ENCODE measurements around the gene TMEM255A.
"Not testable (repeated sequence)": the region's sequence is repeated elsewhere in the genome, so short reads cannot be mapped to it uniquely, and the experiment has no call there.

Gene TMEM255A

DNA sequence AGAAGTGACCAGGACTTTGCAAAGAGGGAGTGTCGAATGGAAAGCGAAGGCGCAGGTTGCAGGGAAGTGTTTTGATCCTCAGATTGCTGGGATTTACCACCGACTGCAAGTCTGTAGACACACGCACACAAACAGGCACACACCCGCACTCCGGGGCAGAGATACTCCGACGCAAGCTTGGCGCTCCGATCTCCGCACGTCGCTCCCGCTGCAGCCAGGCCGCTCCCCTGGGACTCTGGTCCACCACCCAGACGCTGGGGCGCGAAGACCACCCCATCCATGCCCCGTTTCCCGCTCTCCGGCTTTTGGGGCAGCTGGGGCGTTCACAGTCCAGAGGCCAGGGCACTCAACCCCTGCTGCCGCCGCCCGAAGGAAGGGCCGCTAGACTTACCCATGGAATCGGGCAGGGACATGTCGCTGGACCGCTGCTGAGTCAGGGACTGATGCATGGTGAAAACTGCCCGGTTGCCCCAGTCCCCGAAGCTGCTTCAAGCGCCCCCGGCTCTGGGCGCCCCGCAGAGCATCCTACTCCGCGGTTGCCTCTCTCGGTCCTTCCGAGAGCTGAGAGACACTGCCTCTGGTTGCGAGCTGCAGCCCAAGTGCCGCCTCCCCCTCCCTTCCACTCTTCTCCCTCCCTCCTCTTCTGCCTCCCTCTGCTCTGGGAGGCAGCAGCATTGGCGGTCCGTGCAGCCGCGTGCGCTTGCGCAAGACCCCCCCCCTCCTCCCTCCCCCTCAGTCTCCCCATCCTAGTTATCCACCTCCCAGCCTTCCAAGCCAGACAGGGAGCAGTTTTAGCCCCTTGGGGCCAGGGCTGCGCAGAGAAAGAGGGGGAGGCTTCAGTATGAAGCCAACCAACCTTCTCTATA lies at the start of gene TMEM255A:
TMEM255A (minus strand) TSS at position 601 of the 866 bp plus-strand sequence; CDS start at position 449, 152 bp downstream.
- DNase-seq: peak; percentile 40

DNA sequence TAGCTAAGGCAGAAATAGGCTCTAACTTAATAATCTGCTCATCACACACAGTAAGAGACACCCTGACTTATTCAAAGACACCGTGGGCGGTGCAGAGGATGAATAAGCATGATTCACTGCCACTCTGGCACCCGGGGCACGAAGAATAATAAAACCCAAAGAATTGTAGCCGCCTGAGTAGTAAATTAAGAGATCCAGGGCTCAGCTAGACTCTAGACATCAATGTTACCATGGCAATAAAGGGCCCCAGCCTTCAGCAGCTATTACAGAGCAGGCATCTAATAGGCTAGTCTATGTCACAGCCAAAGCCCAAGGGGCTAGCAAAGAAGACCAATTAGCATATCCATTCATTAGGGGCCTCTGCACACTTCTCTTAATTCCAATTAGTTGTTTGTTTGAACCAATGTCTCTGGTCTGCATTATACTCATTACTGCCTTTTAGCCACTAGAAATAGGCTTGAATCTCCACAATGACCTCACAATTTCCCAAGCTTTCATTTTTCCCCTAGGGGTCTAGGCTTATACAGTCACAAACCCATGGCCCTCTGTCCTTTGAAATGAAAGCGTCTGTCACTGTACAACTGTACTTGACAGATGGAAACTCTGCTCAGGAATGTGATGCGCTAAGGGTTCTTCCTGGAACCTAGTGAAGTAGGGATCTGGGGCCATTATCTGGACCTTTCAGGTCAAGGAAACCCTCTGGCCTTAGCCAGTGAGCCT lies 47.6 kb upstream of the TMEM255A start:
- peak; percentile 52 for DNase-seq

DNA sequence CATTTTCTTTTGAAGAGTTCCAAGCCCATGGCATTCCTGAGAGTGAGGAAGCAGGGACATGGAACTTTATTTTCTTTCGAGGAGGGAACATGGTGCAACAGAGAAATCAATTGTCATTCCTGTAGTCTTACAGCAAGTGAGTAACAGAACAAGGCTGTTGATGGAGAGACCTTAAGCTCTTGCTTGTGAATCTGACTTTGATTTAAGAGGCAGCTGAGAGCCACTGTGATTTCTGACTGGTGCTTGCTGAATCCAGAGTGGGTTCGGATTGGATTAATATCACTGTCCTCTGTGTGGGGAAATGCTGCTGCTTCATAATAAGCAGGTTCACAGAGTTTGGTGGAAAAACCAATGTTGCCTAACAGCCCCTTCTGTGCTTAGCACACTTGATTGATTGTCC lies 45.9 kb upstream of the TMEM255A start:
- DNase-seq: no peak

DNA sequence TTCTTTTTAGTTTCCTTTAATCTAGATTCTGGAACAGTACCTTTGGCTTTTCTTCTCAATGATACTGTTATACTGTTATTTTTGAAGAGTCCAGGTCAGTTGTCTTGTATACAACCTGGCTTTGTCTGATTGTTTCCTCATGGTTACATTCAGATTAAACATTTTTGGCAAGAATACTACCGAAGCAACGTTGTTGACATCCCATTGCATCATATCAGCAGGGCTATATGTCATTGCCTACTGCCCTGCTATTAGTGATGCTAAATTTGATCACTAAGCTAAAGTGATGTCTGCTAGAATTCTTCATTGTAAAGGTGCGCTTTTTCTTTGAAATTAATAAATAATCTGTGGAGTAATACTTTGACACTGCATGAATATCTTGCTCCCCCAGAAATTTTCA lies 44.8 kb upstream of the TMEM255A start:
- no peak for DNase-seq

DNA sequence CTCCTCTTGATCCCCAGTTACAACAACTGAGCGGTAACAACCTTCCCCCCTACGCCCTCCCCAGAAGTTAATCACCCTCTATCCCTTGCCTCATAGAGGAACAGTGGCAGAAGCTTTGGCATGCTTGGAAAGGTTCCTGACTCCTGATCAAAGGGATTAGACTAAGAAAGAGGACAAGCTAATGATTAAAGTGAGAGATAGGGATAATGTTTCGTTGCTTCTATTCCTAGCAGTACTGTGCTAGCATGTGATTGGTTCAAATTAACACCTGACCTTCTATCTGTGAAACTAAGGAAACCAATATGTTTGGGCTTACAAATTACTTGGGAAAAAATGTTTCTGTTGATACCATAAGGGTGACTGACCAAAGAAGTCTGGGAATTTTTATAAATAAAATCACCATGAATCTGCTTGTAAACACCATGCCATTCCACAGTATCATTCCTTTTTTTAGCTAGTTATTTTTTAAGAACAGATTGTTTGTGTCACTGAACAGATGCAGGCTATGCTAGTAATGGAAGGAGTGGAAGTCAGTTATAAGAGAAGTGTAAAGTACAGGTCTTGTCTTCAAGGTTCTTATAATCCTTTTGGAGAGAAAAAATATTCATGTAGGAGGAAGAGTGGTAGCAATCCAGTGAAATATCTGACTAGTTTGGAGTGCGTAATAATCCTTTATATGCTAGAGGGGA lies 39.3 kb upstream of the TMEM255A start:
- DNase-seq: no peak

DNA sequence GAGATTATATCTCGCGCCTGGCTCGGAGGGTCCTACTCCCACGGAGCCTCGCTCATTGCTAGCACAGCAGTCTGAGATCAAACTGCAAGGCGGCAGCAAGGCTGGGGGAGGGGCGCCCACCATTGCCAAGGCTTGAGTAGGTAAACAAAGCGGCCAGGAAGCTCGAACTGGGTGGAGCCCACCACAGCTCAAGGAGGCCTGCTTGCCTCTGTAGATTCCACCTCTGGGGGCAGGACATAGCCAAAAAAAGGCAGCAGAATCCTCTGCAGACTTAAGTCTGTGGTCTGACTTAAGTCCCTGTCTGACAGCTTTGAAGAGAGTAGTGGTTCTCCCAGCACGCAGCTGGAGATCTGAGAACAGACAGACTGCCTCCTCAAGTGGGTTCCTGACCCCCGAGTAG lies 33.3 kb upstream of the TMEM255A start:
- DNase-seq: not testable (repeated sequence)

DNA sequence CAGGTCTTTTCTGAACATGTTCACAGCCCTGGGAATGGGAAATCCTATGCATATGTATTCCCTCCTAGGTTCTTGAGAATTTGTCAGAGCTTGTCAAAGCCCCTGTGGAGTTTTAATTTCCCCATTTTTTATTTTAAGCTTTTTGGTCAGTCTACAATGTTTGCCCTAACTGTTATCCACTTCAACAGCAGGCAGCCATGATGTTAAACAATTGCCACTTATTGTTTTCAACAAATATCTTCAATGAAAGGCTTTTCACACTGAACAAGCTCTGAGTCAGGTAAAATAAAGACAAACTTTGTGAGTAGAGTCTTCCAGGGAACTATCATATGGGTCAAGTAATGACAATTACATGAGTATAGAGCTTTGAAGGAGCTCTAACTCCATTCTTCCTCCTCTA lies 25.6 kb upstream of the TMEM255A start:
- no peak for DNase-seq

DNA sequence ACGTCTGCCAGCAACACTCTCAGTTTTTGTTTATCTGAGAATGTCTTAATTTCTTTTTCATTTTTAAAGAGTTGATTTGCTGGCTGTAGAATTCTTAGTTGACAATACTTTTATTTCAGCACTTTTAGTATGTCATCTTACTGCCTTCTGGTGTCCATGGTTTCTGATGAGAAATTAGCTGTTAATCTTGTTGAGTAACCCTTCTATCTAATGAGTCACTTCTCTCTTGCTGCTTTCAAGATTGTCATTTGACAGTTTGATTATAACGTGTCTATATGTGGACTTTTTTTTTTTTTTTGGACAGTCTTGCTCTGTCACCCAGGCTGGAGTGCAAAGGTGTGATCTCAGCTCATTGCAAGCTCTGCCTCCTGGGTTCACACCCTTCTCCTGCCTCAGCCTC lies 24.0 kb upstream of the TMEM255A start:
- no peak for DNase-seq

DNA sequence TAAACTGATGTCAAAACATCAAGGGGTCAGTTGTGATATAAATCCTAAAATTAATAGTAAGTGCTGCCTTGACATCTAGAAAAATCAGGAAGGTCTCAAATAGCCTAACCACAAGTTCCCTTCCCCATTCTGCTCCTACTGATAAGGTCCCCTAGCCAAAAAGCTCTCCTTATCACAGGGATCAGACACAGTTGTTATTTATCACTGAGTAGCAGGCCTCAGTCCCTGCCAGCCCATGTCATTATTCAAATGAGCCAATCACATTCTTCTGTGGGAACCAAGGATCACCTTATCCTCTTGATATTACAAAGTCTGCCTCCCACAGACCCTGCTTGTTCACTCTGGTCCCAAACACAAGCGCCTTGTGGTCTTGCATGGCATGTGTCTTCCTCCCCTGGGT lies 23.3 kb upstream of the TMEM255A start:
- no peak for DNase-seq

DNA sequence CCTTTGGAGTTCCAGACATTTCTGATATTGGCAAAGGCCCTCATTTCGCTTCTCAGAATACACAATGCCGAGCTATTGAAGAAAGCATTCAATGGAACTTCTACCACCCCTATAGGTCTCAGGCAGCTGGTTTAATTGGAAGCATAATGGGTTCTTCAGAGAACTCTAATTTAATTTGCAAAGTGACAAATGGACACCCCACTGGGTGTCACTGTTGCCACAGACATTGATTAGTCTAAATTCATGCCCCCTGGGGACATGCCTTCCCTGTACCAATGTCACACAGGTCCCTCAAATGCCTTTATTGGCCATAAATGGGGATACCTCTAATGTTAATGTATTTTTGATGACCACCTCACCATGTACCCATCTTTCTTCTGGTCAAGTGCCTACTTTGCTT lies 22.9 kb upstream of the TMEM255A start:
- DNase-seq: no peak

DNA sequence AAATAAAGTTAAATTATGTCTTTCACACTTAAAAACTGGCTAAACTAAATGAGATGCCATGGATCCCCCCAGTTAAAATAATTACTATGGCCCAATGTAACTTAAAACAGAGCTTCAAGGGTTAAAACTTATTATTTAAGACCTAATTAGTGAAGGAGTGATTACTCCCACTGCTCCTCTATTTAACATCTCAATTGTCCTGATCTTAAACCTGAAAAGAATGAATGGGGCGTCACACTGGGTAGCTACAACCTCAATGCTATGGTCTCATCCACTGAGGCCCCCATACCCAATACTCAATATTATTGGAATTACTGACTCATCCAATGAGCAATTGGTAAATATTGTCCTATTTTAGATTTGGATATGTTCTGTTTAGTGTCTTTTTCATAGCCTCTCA lies 21.1 kb upstream of the TMEM255A start:
- DNase-seq: no peak

DNA sequence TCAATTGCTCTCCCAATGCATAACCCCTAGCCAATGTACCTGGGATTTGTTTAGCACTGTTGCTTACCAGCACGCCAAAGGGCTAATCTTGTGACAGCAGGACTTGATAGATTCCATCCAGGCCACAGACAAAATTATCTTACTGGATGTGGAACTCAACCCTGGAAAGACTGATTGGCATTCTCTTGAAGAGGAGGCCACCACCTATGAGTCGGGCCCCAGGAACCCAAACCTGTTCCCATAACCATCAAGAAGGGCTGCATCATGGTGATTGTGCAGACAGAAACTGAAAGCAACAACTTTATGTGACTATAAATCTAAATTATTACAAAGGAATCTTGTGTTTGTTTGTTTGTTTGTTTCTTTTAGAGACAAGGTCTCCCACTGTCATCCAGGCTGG lies 19.9 kb upstream of the TMEM255A start:
- no peak for DNase-seq

DNA sequence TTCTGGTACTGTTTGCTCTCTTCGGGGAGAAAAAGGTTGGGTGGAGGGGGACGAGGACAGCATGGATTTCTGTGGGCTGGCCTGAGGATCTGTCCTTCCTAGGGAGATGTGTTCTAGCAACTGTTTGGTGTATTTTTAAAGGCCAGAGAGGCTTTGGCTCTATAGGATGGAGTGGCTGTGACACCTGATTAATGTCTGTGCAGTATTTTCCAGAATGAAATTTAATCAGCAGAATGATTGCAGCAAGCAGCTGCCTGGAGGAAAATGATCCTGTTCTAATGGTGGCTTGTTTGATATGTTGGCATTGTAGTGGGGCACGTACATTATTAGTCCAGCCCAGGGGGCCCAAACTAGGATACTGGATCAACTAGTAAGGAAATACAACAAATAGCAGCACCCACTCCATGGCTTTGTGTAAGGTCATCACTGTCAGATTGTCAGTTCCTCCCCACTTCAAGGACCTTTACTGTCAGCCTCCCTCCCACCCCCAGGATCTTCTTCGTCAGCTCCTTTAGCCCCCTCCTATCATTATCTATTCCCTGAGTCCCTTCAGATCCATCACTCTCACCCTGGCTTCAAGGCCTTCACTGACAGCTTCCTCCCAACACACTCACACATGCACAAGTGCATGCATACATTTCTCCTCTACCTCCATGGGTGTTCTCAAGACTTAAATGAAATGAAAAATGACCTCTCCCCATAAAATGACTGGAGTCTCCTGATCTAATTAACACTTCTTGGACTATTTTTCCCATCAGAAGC lies 10.4 kb upstream of the TMEM255A start:
- DNase-seq: no peak

DNA sequence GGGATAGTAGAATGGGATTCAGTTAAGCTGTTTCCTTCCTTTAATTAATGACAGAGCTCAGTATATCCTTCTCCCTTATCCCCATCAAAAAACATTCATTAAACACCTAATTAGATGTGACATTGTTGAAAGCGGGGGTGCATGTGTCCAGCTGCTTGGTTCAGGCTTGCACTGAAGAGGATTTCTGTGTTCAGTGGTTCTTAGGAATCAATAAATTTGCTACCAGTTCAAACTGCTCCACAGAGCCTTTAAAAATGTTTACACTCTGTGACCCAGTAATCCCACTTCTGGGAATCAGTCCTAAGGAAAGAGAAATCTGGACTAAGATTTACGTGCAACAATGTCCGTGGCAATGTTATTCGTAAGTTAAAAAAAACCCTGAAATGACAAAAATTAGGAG lies 7.2 kb upstream of the TMEM255A start:
- DNase-seq: no peak

DNA sequence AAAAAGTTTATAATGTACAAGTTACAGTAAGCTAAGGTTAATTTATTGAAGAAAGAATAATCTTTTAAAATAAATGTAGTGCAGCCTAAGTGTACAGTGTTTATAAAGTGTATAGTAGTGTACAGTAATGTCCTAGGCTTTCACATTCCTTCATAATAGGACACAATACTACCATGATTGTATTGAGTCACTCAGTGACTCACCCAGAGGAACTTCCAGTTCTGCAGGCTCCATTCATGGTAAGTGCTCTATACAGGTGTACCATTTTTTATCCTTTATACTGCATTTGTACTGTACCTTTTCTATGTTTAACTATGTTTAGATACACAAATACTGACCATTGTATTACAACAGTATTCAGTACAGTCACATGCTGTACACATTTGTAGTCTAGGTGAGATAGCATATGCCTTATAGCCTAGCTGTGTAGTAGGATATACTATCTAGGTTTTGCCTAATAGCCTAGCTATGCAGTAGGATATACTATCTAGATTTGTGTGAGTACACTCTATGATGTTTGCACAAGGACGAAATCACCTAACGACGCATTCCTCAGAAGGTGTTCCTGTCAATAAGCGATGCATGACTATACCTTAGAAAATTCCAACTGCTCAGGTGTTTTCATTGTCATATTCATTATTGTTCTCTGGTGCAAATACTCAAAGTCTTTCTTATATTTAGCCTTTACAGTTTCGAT lies 5.5 kb upstream of the TMEM255A start:
- no peak for DNase-seq

DNA sequence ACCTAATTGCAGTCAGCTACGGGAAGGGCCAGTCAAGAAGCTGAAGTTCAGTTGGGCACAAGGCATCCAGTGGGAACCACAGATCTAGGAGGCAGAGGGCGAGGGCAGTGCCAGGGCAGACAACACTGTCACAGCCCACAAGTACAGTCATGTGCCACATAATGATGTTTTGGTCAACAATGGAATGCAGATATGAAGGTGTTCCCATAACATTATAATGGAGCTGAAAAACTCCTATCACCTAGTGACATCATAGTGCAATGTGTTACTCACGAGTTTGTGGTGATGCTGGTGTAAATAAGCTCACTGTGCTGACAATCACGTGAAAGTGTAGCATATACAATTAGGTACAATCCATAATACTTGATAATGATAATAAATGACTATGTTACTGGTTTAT lies 4.5 kb upstream of the TMEM255A start:
- no peak for DNase-seq

DNA sequence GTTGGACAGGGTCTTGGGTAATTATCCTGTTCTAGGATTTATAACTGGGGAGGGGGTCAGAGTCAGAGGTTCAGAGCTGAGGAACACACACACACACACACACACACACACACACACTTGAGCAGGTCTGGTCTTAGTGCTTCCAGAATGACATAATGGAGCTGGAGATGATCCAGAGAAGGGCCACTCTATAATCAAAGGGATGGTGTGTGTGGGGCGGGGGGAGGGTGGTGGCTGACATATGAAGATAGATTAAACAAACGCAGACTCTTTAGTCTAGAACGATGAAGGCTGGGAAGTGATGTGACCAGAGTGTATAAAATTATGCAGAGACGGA lies 434 bp upstream of the TMEM255A start:
- no peak for DNase-seq

DNA sequence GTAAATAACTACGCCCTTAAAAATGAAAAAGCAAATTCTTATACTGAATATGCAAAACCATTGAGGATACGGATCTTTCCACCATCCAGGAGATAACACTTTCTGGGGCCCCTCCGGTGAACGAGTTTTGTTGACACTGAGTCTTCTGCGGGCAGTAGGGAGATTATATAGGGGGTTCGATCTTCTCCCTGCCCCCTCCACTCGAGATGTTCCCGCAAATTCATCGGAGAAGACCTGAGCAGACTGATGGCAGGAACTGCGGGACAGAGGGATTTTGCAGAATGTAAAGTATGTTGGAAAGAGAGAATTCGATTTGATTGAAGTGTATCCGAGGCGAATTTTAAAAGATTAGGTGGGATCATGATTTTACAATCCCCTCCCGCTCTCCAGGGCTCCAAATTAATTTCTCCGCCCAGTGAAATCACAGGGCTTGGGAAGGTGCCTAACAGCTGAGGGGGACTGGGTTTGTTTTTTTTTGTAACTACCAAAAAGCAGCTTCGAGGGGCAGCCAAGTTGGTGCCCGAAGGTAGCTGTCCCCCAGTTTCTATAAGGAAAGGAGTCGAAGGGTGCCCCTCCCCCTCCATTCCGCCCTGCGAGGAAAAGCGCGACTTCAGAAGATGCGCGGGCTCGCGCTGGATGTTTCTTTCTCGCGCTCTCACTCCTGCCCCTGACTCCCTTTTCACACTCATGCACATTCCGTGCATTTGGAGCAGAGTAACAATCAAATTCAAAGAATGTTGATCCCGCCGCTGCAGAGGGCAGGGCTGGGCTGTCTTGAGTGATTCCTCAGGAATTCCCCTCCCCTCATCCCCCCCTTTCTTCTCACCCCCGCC lies 1.2 kb downstream of the TMEM255A start:
- peak; percentile 11 for DNase-seq

DNA sequence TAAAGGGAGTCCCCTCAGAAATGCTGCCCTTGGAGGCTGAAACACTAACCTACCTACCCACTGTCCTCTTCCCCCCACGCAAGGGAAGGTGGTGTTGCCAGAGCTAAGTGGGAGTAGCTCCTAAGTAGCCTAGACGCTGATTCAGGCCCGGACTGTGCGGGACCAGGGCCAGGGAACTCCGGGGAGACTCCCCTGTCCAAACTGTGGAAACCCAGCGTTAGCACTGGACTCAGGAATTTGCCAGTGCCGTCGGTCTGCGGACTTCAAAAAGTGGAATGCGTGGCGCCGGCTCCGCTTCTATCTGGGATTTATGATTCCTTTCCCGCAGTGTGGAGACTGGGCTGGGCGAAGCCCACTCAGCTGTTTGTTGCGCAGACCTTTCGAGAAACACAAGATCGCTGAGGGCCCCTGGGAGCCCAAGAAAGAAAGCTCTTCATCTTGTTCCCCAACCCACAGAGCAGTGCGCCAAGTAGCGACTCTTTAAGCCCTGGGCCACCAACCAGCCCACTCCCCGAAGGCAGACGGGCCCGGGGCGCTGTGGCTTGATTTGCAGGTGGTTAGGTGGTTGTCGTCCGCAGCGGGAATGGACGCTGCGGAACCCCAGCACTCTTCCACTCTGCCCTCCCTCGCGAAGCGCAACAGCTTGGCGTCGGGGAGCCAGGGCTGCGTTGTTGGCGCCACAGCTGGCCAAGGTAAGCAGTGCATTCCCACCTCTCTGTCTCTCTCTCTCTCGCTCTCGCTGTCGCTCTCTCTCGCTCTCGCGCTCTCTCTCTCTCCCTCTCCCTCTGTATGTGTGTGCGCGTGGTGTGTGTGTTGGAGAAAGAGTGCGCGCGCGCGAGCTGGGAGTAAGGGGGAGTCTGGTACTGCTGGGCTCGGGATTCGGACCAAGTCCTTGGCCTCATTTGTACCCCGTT lies 2.0 kb downstream of the TMEM255A start:
- DNase-seq: peak; percentile 82

DNA sequence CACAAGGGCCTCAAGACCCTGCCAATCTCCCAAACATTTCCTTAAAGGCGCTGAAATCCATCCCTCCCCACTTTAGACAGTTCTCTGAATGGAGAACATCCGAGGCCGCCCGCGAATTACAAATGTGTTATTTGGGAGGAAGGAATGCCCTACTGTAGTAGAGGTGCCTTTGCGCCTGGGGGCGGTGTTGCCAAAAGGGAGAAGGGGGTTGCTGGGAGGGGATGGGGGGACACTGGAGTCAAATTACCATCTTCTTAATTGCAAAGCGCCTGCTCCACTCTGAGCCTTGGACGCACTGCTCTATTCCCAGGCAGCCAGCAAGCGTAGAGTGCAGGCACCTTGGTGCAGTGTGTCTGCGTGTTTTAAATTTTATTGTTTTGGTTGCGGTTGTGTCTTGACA lies 2.7 kb downstream of the TMEM255A start:
- peak; percentile 35 for DNase-seq

All from NCI-H748 treated with DMSO at 0.1 percent for 48 hours (cell line).